CD14-positive monocyte (primary cell): Measurements from ENCODE around the gene ANO2. TPM values are rescaled to one million over a fixed set of nuclear protein-coding genes. Genes with fewer than 3 reads are reported as not detected.

Experiments used
- DNase-seq, 3 donors: peaks; one replicate each; pipeline ENCODE4 v3.0.0-alpha.2; 2011 to 2022
- H2AFZ ChIP-seq: 2 replicates; pipeline ENCODE4 v1.6.0; 2012; ENCODE audit warnings: mild to moderate bottlenecking, low read depth, low read length, inconsistent platforms; ENCODE audit not compliant: insufficient read depth, poor library complexity, severe bottlenecking
- H3K27ac ChIP-seq, 2 donors: 1 replicate in 1 of 2; 2 replicates in 1 of 2; pipeline ENCODE4 v1.5.1; 2012 to 2013; ENCODE audit warnings: low read length in 2 of 2, control low read depth in 1 of 2, inconsistent platforms in 1 of 2, low read depth in 1 of 2, mild to moderate bottlenecking in 1 of 2
- H3K27me3 ChIP-seq, 2 donors: one replicate each; pipeline versions ENCODE4 v1.6.0 to v1.6.1; 2011 to 2013; ENCODE audit warnings: low read length in 2 of 2; ENCODE audit not compliant: control insufficient read depth in 2 of 2, insufficient read depth in 2 of 2
- H3K36me3 ChIP-seq, 2 donors: replicated peaks in 1 of 2; 1 replicate in 1 of 2; 2 replicates in 1 of 2; pipeline versions ENCODE4 v1.5.1 to v1.6.1; 2012 to 2013; ENCODE audit warnings: low read length in 2 of 2, control low read depth in 1 of 2, inconsistent platforms in 1 of 2, mild to moderate bottlenecking in 1 of 2; ENCODE audit not compliant: insufficient read depth in 2 of 2, control insufficient read depth in 1 of 2
- H3K4me1 ChIP-seq, 2 donors: 1 replicate in 1 of 2; 2 replicates in 1 of 2; pipeline versions ENCODE4 v1.5.1 to v1.6.1; 2012 to 2013; ENCODE audit warnings: low read length in 2 of 2, control low read depth in 1 of 2, inconsistent platforms in 1 of 2, mild to moderate bottlenecking in 1 of 2, moderate library complexity in 1 of 2; ENCODE audit not compliant: insufficient read depth in 2 of 2, control insufficient read depth in 1 of 2
- H3K4me2 ChIP-seq: replicated peaks from 2 replicates; pipeline ENCODE3; 2012; ENCODE audit warnings: low read length, moderate library complexity, mild to moderate bottlenecking; ENCODE audit not compliant: poor library complexity, severe bottlenecking; ENCODE audit errors: extremely low read depth
- H3K4me3 ChIP-seq, 3 experiments: fragments of 200-600 bp in 1 of 3; sonication (generic) in 1 of 3; replicated peaks in 1 of 3; 1 replicate in 2 of 3; 2 replicates in 1 of 3; pipeline ENCODE4 v1.5.1; 2011 to 2013; ENCODE audit warnings: low read length in 3 of 3, mild to moderate bottlenecking in 3 of 3, control low read depth in 2 of 3, low read depth in 2 of 3, inconsistent platforms in 1 of 3, moderate library complexity in 1 of 3
- H3K79me2 ChIP-seq: 2 replicates; pipeline ENCODE4 v1.6.0; 2012; ENCODE audit warnings: mild to moderate bottlenecking, control low read depth, inconsistent platforms, low read length, moderate library complexity; ENCODE audit not compliant: insufficient read depth
- H3K9ac ChIP-seq: 2 replicates; pipeline ENCODE4 v1.6.0; 2017; ENCODE audit warnings: low read length, mild to moderate bottlenecking; ENCODE audit not compliant: insufficient read depth, poor library complexity, severe bottlenecking
- H3K9me3 ChIP-seq, 2 donors: replicated peaks in 1 of 2; 1 replicate in 1 of 2; 2 replicates in 1 of 2; pipeline versions ENCODE4 v1.5.1 to v1.6.1; 2012 to 2013; ENCODE audit warnings: low read length in 2 of 2, control low read depth in 1 of 2; ENCODE audit not compliant: control insufficient read depth in 1 of 2, insufficient read depth in 1 of 2
- H4K20me1 ChIP-seq: 2 replicates; pipeline ENCODE4 v1.6.0; 2012; ENCODE audit warnings: mild to moderate bottlenecking, low read length, control low read depth, moderate library complexity; ENCODE audit not compliant: insufficient read depth
- H3K27ac Mint-ChIP-seq, 7 donors: one replicate each; pipeline ENCODE4 v1.8.0; 2020; ENCODE audit warnings: mild to moderate bottlenecking in 7 of 7, mixed read lengths in 7 of 7, moderate library complexity in 6 of 7, inconsistent platforms in 2 of 7
- H3K27me3 Mint-ChIP-seq, 3 donors: one replicate each; pipeline ENCODE4 v1.8.0; 2021 to 2022; ENCODE audit warnings: low read depth in 3 of 3, mild to moderate bottlenecking in 3 of 3, mixed read lengths in 3 of 3, moderate library complexity in 3 of 3, inconsistent platforms in 1 of 3
- H3K36me3 Mint-ChIP-seq, 2 donors: one replicate each; pipeline ENCODE4 v1.8.0; 2020; ENCODE audit warnings: mixed read lengths in 2 of 2, inconsistent platforms in 1 of 2, mild to moderate bottlenecking in 1 of 2
- H3K4me1 Mint-ChIP-seq: one replicate; pipeline ENCODE4 v1.8.0; 2020; ENCODE audit warnings: mild to moderate bottlenecking, mixed read lengths
- H3K4me3 Mint-ChIP-seq, 2 donors: one replicate each; pipeline ENCODE4 v1.8.0; 2020; ENCODE audit warnings: mild to moderate bottlenecking in 2 of 2, mixed read lengths in 2 of 2, moderate library complexity in 1 of 2
- H3K9me3 Mint-ChIP-seq, 7 donors: one replicate each; pipeline ENCODE4 v1.8.0; 2020 to 2022; ENCODE audit warnings: mixed read lengths in 7 of 7, mild to moderate bottlenecking in 6 of 7, moderate library complexity in 6 of 7, inconsistent platforms in 2 of 7
- WGBS: methylation state at CpG from one replicate; pipeline ENCODE4 v1.1.5; 2013; ENCODE audit warnings: missing lambda C conversion rate; ENCODE audit not compliant: insufficient coverage; 5-methylcytosine and 5-hydroxymethylcytosine counted together
- intact Hi-C, 2 donors: fragments of 100-400 bp; cut with micrococcal nuclease; formaldehyde crosslinking; loops; one replicate each; pipeline versions ENCODE4 v1.15.0 to v1.15.1; 2023
- polyA plus RNA-seq, 3 donors: library from polyadenylated mRNA; depleted of rRNA in 1 of 3; unstranded in 2 of 3; stranded (reverse) in 1 of 3; fragments of 300-500 nt in 2 of 3; fragments of >200 nt in 1 of 3; fragmentation: Illumina TruSeq in 2 of 3; gene quantifications; 1 replicate in 2 of 3; 2 replicates in 1 of 3; pipeline ENCODE4 v1.2.3, GENCODE V29; 2012 to 2021
- TF ChIP-seq, protein P1 (sequence below): fragments of 200-600 bp; IDR thresholded peaks from one replicate; pipeline ENCODE4 v1.8.0; 2022; ENCODE audit warnings: antibody characterized with exemption, mild to moderate bottlenecking

The ANO2 gene
- polyA plus RNA-seq, 3 donors, result not detected

DNA sequence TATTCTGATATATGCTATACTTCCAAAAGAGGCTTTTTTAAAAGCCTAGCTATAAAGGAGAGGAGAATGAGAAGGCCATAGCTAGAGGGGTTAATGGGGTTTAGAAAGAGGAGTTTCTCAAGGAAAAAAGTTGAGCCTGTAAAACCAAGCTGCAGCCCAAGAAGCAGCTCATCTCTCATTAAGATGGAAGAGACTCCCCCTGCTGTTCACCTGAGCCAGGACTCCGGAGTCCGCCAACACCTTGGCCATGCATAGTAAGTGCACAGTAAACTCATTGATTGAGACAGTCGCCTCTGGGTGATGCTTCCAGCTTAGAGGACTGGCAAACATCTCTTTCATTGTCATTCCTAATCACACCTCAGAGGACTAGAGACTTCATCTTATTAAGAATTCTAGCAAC, 46.2 kb downstream of the ANO2 start:
- Mint-ChIP-seq H3K4me1 (no peaks in the 10 kb centered on the region), H3K36me3 (no peaks in the 10 kb centered on the region), H3K27ac (no peak overlapping the region), H3K4me3 (no peak overlapping the region), H3K27me3 (peaks cover 2 to 4% (median 2%) of the 10 kb centered on the region in 3 donors), H3K9me3 (peaks cover 0 to 12% (median 4%) of the 10 kb centered on the region in 7 donors)
- no peak overlapping the region for H3K27ac ChIP-seq
- 86% methylated on average over 2 of the region's 3 CpGs for WGBS
- no peaks in the 10 kb centered on the region for H3K9me3 ChIP-seq
- no peaks in the 10 kb centered on the region for H3K79me2 ChIP-seq
- no peak overlapping the region for H2AFZ ChIP-seq
- no peaks in the 10 kb centered on the region for H4K20me1 ChIP-seq
- TF ChIP-seq, protein P1, sequence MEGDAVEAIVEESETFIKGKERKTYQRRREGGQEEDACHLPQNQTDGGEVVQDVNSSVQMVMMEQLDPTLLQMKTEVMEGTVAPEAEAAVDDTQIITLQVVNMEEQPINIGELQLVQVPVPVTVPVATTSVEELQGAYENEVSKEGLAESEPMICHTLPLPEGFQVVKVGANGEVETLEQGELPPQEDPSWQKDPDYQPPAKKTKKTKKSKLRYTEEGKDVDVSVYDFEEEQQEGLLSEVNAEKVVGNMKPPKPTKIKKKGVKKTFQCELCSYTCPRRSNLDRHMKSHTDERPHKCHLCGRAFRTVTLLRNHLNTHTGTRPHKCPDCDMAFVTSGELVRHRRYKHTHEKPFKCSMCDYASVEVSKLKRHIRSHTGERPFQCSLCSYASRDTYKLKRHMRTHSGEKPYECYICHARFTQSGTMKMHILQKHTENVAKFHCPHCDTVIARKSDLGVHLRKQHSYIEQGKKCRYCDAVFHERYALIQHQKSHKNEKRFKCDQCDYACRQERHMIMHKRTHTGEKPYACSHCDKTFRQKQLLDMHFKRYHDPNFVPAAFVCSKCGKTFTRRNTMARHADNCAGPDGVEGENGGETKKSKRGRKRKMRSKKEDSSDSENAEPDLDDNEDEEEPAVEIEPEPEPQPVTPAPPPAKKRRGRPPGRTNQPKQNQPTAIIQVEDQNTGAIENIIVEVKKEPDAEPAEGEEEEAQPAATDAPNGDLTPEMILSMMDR, result no peak
- no peaks in the 10 kb centered on the region for H3K4me1 ChIP-seq
- H3K9ac ChIP-seq, result no peak overlapping the region
- no peaks in the 10 kb centered on the region for H3K36me3 ChIP-seq
- no peak for DNase-seq
- peaks cover 2% of the 10 kb centered on the region in 2 donors for H3K27me3 ChIP-seq
- H3K4me3 ChIP-seq, result no peak overlapping the region
- no peak overlapping the region for H3K4me2 ChIP-seq
- intact Hi-C loops, result no loop called here

DNA sequence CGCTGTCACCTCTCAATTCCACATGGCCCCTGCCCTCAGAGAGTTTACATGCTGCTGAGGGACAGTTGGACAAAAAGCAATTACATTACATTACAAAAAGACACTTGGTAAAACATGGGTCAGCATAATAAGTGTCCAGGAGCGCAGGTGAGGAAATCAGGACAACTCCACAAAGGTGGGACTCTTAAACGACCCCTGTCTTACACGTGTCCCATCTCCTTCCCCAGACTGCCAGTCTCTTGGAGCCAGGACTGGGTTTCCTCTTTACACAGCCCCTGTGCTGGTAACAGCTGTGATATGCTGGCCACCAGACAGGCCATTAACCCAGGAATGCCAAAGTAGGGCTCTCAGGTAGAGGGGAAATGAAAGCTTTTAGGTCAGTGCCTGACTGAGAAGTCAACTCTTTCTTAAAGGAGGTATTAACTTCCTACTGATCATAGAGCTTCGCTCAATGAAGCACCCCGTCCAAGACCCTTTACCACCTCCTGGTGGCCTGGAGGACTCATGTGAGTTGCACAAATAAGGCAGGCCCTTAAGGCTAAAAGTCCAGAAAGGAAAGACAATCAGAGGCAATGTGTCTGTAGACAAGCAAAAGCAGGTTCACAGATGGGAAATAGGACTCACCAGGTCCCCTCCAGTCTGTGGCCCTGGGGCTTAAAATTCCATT, 55.5 kb downstream of the ANO2 start:
- Histone ChIP-seq H3K27ac (no peak overlapping the region), H3K4me3 (no peak overlapping the region), H3K4me1 (no peaks in the 10 kb centered on the region), H4K20me1 (no peaks in the 10 kb centered on the region), H3K27me3 (peaks cover 15 to 23% of the 10 kb centered on the region in 2 donors), H3K9ac (no peak overlapping the region), H3K9me3 (peaks cover 0 to 11% of the 10 kb centered on the region in 2 donors), H3K4me2 (no peak overlapping the region), H3K36me3 (no peaks in the 10 kb centered on the region), H2AFZ (no peak overlapping the region), H3K79me2 (no peaks in the 10 kb centered on the region)
- no peaks in the 10 kb centered on the region for H3K36me3 Mint-ChIP-seq
- DNase-seq, result no peak
- peaks cover 11% of the 10 kb centered on the region for H3K4me1 Mint-ChIP-seq
- TF ChIP-seq, protein P1, result no peak
- peaks cover 18 to 43% (median 28%) of the 10 kb centered on the region in 3 donors for H3K27me3 Mint-ChIP-seq
- intact Hi-C loops, result no loop called here
- WGBS, result 93% methylated on average over 3 of the region's 6 CpGs
- no peak overlapping the region for H3K4me3 Mint-ChIP-seq
- H3K9me3 Mint-ChIP-seq, result peaks cover 0 to 21% (median 6%) of the 10 kb centered on the region in 7 donors
- H3K27ac Mint-ChIP-seq, result no peak overlapping the region
